HL-60 (cell line): Measurements from ENCODE around the gene HOXA11.

Experiments
- DNase-seq, 2 experiments: peaks; one replicate each; pipeline ENCODE4 v3.0.0-alpha.2; 2010 to 2020; ENCODE audit warnings: low read depth in 1 of 2, low spot score in 1 of 2
- H3K27ac ChIP-seq: fragments of 250-450 bp; sonication (Bioruptor Pico); replicated peaks from 2 replicates; pipeline ENCODE4 v1.5.1; 2020; ENCODE audit warnings: mild to moderate bottlenecking, moderate library complexity
- H3K27me3 ChIP-seq: fragments of 250-450 bp; sonication (Bioruptor Pico); 2 replicates; pipeline ENCODE4 v1.5.1; 2021; ENCODE audit warnings: mild to moderate bottlenecking, moderate library complexity; ENCODE audit not compliant: insufficient read depth, poor library complexity, severe bottlenecking
- H3K4me3 ChIP-seq: replicated peaks from 2 replicates; pipeline ENCODE4 v1.5.1; 2011; ENCODE audit warnings: mild to moderate bottlenecking, control low read depth, low read length; ENCODE audit not compliant: insufficient read depth
- CTCF ChIP-seq: IDR thresholded peaks from one replicate; pipeline ENCODE4 v1.5.1; 2011; ENCODE audit warnings: low read length, control low read depth, inconsistent platforms; ENCODE audit not compliant: insufficient read depth
- GABPA ChIP-seq: IDR thresholded peaks from 2 replicates; pipeline ENCODE4 v1.6.1; 2012; ENCODE audit warnings: low read depth
- POLR2AphosphoS5 ChIP-seq: IDR thresholded peaks from 2 replicates; pipeline ENCODE4 v1.6.1; 2012; ENCODE audit warnings: low read depth
- SPI1 ChIP-seq: IDR thresholded peaks from 2 replicates; pipeline ENCODE4 v1.6.1; 2012; ENCODE audit warnings: low read depth, mild to moderate bottlenecking, borderline replicate concordance
- TF ChIP-seq, protein P1 (sequence below): IDR thresholded peaks from 2 replicates; pipeline ENCODE4 v1.6.1; 2012; ENCODE audit warnings: low read depth; ENCODE audit not compliant: insufficient replicate concordance

The HOXA11 gene

DNA sequence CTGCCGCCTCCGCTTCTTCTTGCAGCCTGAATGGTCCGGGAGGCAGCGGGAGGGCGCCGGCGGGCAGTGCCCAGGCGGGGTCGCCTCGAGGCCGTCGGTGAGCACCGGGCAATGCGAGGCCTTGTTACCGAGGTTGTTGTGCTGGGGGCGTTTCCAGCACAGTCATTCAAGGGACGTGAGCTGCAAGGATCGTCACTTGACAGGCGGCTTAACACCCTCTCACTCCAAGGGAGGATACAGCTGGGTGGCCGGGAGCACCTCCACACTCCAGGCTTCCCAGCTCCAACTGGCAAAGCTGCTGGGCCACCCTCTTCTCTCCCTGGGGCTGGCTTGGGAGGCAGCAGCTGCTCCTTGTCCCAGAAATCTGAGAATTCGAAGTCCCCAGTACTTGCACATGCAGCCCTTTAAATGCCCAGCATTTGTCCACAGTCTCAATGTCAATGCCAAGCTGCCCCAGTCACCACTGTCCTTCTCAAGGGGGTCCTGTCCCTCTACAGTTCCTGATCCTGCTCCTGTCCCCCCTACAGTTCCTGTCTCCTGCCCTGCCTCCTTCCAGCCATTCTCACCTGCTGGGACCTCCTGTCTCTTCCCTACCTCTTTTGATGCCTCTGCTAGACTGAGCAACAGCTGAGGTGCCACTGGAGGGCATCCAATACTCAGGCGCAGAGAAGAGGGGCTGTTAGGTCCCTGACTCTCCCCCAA is 4.4 kb upstream of the HOXA11 start:
- TF ChIP-seq CTCF (no peak), POLR2AphosphoS5 (no peak), SPI1 (no peak), GABPA (no peak)
- TF ChIP-seq, protein P1, sequence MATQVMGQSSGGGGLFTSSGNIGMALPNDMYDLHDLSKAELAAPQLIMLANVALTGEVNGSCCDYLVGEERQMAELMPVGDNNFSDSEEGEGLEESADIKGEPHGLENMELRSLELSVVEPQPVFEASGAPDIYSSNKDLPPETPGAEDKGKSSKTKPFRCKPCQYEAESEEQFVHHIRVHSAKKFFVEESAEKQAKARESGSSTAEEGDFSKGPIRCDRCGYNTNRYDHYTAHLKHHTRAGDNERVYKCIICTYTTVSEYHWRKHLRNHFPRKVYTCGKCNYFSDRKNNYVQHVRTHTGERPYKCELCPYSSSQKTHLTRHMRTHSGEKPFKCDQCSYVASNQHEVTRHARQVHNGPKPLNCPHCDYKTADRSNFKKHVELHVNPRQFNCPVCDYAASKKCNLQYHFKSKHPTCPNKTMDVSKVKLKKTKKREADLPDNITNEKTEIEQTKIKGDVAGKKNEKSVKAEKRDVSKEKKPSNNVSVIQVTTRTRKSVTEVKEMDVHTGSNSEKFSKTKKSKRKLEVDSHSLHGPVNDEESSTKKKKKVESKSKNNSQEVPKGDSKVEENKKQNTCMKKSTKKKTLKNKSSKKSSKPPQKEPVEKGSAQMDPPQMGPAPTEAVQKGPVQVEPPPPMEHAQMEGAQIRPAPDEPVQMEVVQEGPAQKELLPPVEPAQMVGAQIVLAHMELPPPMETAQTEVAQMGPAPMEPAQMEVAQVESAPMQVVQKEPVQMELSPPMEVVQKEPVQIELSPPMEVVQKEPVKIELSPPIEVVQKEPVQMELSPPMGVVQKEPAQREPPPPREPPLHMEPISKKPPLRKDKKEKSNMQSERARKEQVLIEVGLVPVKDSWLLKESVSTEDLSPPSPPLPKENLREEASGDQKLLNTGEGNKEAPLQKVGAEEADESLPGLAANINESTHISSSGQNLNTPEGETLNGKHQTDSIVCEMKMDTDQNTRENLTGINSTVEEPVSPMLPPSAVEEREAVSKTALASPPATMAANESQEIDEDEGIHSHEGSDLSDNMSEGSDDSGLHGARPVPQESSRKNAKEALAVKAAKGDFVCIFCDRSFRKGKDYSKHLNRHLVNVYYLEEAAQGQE: no peak
- peaks cover 60% of the 10 kb centered on the region for H3K27me3 ChIP-seq
- H3K4me3 ChIP-seq: no peak overlapping the region
- no peak for DNase-seq
- no peak overlapping the region for H3K27ac ChIP-seq

GRCh38 chr7:27188386-27189294 is 3.6 kb upstream of the HOXA11 start:
- TF ChIP-seq POLR2AphosphoS5 (no peak), SPI1 (peak; percentile 51; the same call in 1 of the 2 replicates), CTCF (no peak), GABPA (no peak)
- TF ChIP-seq, protein P1: no peak
- peak in 1 of 2 experiments; percentile 73 for DNase-seq
- Histone ChIP-seq H3K27me3 (peaks cover 58% of the 10 kb centered on the region), H3K4me3 (no peak overlapping the region), H3K27ac (no peak overlapping the region)

- Histone ChIP-seq H3K27me3 (peaks cover 58% of the 10 kb centered on the region), H3K4me3 (no peak overlapping the region), H3K27ac (no peak overlapping the region)
- no peak for TF ChIP-seq POLR2AphosphoS5
- TF ChIP-seq CTCF: no peak
- no peak for TF ChIP-seq GABPA
- TF ChIP-seq SPI1: no peak
- TF ChIP-seq, protein P1: no peak
- DNase-seq: no peak
Measured at GRCh38 chr7:27187475-27188385, 2.7 kb upstream of the HOXA11 start.
